Measurements from ENCODE around the gene CEBPA. TPM values are rescaled to one million over a fixed set of nuclear protein-coding genes. Genes with fewer than 3 reads are reported as not detected.

CEBPA gene
- total and polyA plus RNA-seq, 10 of the 15 experiments (the other 5 are each of a cell fraction or from before 2014, with no cell fraction given): 0.04 to 0.36 (median 0.13) TPM; not detected in 4

DNA sequence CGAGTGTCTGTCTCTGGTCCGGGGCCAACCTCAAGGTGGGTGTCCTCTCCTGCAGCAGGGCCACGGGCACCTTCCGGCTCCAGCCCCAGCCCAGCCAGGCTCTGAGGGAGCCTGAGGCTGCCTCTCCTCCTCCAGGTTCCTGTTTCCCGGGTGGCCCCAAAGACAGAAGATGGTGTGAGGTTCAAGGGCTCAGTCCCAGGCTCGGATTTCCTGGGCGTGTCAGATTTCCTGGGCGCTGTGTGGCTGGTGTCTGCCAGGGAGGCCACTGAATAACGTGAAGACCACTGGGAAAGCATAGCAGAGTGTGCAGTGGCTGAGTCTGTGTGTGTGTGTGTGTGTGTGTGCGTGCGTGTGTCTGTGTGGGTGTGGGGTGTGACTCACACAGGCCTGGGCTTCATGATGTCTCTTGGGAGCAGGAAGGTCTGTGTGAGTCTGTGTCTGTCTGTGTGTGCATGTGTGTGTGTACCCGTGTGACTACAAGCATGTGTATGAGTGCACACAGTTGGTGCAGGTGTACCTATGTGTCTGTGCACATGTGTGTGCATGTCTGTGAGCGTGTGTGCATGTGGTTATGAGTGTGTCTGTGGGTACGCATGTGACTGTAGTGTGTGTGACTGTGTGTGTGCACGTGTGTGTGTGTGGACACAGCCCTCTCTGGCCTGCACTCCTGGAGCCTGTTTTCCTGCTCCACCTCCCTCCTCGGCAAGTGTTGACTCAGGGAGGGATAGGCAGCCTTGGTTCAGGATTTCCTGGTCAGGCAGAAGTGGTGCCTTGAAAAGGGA is 28.3 kb downstream of the CEBPA start:
- no peak overlapping the region for H3K9ac ChIP-seq (ENCODE audit: control insufficient read depth, insufficient read depth, low read length)
- no peak overlapping the region for H3K27ac ChIP-seq (ENCODE audit: control insufficient read depth, insufficient read depth)
- FAIRE-seq: peak; percentile 35
- no peaks in the 10 kb centered on the region for H3K9me3 ChIP-seq (replicated peaks; ENCODE audit: control insufficient read depth, insufficient read depth, low read length)
- no peaks in the 10 kb centered on the region for H3K27me3 ChIP-seq (replicated peaks in 1 of 2; ENCODE audit: control insufficient read depth in 2 of 2, insufficient read depth in 2 of 2, low read length in 1 of 2)
- ChIA-PET SMC1A (ENCODE audit: uncharacterized antibody, unreplicated experiment) (no interaction called here), POLR2A (no interaction called here), CTCF (no interaction called here), RAD21 (ENCODE audit: unreplicated experiment) (no interaction called here)
- H3K4me3 ChIP-seq: no peak overlapping the region
- peak; percentile 47 for ATAC-seq
- no peaks in the 10 kb centered on the region for H3K36me3 ChIP-seq (ENCODE audit: control insufficient read depth in 2 of 2, insufficient read depth in 2 of 2, low read length in 1 of 2)
- WGBS (ENCODE audit: insufficient coverage, insufficient replicate concordance, low lambda C conversion rate, missing lambda C conversion rate): 28% methylated on average over 16 of the region's 16 CpGs
- in situ Hi-C loops (cut with MboI) (no loop called here), intact Hi-C loops (cut with micrococcal nuclease; ENCODE audit: unreplicated experiment) (no loop called here)
- H4K20me1 ChIP-seq (ENCODE audit: control insufficient read depth, insufficient read depth): no peaks in the 10 kb centered on the region
- no peaks in the 10 kb centered on the region for H3K79me2 ChIP-seq (ENCODE audit: control insufficient read depth, insufficient read depth, low read length)
- no TSS peak for BruUV-seq (replicated peaks)
- DNase-seq (ENCODE audit: low read depth, low spot score): no peak
- H3K4me2 ChIP-seq (ENCODE audit: control insufficient read depth, insufficient read depth): no peak overlapping the region
- no peak overlapping the region for H2AFZ ChIP-seq (ENCODE audit: control insufficient read depth, low read depth, low read length)
- H3K4me1 ChIP-seq (ENCODE audit: control insufficient read depth, insufficient read depth, low read length): no peaks in the 10 kb centered on the region
- TF ChIP-seq ZNF24 (IDR thresholded peaks at IDR 0.05): no peak
- TF ChIP-seq BRCA1 (IDR thresholded peaks at IDR 0.05; ENCODE audit: low read depth, low read length): no peak
- no peak for TF ChIP-seq ZBTB33 (IDR thresholded peaks at IDR 0.05)
- no peak for TF ChIP-seq BCLAF1 (IDR thresholded peaks at IDR 0.05)
- TF ChIP-seq, protein P1, sequence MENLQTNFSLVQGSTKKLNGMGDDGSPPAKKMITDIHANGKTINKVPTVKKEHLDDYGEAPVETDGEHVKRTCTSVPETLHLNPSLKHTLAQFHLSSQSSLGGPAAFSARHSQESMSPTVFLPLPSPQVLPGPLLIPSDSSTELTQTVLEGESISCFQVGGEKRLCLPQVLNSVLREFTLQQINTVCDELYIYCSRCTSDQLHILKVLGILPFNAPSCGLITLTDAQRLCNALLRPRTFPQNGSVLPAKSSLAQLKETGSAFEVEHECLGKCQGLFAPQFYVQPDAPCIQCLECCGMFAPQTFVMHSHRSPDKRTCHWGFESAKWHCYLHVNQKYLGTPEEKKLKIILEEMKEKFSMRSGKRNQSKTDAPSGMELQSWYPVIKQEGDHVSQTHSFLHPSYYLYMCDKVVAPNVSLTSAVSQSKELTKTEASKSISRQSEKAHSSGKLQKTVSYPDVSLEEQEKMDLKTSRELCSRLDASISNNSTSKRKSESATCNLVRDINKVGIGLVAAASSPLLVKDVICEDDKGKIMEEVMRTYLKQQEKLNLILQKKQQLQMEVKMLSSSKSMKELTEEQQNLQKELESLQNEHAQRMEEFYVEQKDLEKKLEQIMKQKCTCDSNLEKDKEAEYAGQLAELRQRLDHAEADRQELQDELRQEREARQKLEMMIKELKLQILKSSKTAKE (IDR thresholded peaks at IDR 0.05; ENCODE audit: low read depth, poor library complexity, severe bottlenecking): no peak
- TF ChIP-seq, protein P2, sequence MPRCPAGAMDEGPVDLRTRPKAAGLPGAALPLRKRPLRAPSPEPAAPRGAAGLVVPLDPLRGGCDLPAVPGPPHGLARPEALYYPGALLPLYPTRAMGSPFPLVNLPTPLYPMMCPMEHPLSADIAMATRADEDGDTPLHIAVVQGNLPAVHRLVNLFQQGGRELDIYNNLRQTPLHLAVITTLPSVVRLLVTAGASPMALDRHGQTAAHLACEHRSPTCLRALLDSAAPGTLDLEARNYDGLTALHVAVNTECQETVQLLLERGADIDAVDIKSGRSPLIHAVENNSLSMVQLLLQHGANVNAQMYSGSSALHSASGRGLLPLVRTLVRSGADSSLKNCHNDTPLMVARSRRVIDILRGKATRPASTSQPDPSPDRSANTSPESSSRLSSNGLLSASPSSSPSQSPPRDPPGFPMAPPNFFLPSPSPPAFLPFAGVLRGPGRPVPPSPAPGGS (IDR thresholded peaks at IDR 0.05; ENCODE audit: borderline replicate concordance, insufficient read depth, low read depth, low read length, poor library complexity, severe bottlenecking): peak; percentile 21
- TF ChIP-seq BMI1 (IDR thresholded peaks at IDR 0.05; ENCODE audit: borderline replicate concordance): no peak
- peak; percentile 62 for TF ChIP-seq MEF2B (IDR thresholded peaks at IDR 0.05; ENCODE audit: partially characterized antibody, poor library complexity, severe bottlenecking)
- TF ChIP-seq IKZF1 (conservative IDR thresholded peaks at IDR 0.05): peak; percentile 32; the same call in 1 of the 2 replicates
- TF ChIP-seq, protein P3, sequence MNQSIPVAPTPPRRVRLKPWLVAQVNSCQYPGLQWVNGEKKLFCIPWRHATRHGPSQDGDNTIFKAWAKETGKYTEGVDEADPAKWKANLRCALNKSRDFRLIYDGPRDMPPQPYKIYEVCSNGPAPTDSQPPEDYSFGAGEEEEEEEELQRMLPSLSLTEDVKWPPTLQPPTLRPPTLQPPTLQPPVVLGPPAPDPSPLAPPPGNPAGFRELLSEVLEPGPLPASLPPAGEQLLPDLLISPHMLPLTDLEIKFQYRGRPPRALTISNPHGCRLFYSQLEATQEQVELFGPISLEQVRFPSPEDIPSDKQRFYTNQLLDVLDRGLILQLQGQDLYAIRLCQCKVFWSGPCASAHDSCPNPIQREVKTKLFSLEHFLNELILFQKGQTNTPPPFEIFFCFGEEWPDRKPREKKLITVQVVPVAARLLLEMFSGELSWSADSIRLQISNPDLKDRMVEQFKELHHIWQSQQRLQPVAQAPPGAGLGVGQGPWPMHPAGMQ (IDR thresholded peaks at IDR 0.05; ENCODE audit: borderline replicate concordance): no peak
- TF ChIP-seq BHLHE40 (IDR thresholded peaks at IDR 0.05; ENCODE audit: borderline replicate concordance in 1 of 2, low read depth in 2 of 2, low read length in 1 of 2): peak in 1 of 2 experiments; percentile 28; a peak in 1 of 4 replicates
- TF ChIP-seq CHD4 (IDR thresholded peaks at IDR 0.05): no peak
- TF ChIP-seq ATF7 (IDR thresholded peaks at IDR 0.05; ENCODE audit: low read depth): 0 out of 2 replicates have a peak, but pooled peaks have one; percentile 31

Measured in GM12878 (cell line).